SW 1271 (cell line): ENCODE data around the gene PALLD.

Source experiments
- DNase-seq, 2 experiments: peaks; one replicate each; lab custom pipeline; 2025; lab: John Stamatoyannopoulos, UW

The PALLD gene

GRCh38 chr4:168877511-168878491 lies 380.9 kb downstream of the PALLD start:
- no peak for DNase-seq

DNA sequence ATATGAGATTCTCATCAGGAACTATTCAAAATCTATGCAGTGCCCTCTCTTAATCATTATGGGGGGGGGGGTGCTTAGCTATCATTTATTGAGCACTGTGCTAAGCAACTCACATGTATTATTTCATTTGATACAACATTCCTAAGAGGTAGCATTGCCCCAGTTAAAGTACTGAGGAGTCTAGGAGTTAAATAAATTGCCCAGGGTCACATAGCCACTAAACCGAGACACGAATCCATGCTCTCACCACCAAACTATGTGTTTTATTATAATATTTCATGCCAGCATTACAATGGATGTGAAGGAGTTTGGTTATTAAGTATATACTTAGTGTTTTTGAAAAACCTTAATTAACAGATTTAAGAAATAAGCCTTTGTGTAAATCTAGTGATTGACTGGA lies 381.8 kb downstream of the PALLD start:
- no peak for DNase-seq

- no peak for DNase-seq
Observed at GRCh38 chr4:168879188-168879587, 382.3 kb downstream of the PALLD start.

GRCh38 chr4:168880072-168880675 lies 383.3 kb downstream of the PALLD start:
- DNase-seq = no peak

- DNase-seq = no peak
Observed at GRCh38 chr4:168880811-168881595, 384.2 kb downstream of the PALLD start.

- DNase-seq = no peak
Observed at GRCh38 chr4:168881781-168882420, 385.0 kb downstream of the PALLD start.

DNA sequence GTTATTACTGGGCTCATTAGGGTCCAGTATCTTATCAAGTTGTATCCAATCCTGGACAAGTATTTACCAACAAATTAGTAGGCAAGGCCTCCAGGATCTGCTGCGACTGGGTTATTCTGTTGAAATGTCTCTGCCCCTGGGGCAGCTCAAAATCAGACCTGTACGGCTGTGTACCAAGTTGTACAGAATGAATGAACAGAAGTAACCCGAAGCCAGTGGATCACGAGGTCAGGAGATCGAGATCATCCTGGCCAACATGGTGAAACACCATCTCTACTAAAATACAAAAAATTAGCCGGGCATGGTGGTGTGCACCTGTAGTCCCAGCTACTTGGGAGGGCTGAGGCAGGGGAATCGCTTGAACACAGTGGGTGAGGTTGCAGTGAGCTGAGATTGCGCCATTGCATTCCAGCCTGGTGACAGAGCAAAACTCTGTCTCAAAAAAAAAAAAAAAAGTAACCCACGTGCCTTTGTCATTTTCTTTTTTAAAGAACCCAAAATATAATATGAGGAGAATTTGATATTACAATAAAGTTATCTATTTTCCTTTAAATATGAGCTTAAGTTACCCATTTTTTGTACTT lies 385.9 kb downstream of the PALLD start:
- DNase-seq = no peak

- no peak for DNase-seq
Observed at GRCh38 chr4:168883513-168883912, 386.7 kb downstream of the PALLD start.

- DNase-seq = no peak
Observed at GRCh38 chr4:168884251-168885124, 387.6 kb downstream of the PALLD start.

GRCh38 chr4:168885400-168885799 lies 388.5 kb downstream of the PALLD start:
- DNase-seq = no peak

GRCh38 chr4:168886351-168886750 lies 389.5 kb downstream of the PALLD start:
- no peak for DNase-seq

DNA sequence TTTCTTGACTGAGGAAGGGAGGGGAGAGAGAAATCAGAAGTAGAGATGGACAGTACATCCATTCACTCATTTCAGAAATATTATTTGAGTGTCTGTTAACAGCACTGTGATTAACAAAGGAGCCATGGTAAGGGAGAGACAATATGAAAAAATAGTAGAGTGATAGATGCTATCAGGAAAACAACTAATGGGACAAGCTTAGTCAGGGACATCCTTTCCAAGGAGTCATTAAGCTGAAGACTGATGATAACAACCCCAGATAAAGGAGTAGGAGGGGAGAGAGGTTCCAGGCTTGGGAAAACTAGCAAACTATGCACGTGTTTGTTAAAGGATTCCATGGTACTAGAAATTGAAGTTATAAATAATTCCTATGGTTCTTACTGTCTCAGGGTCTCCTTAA lies 391.0 kb downstream of the PALLD start:
- DNase-seq = no peak

DNA sequence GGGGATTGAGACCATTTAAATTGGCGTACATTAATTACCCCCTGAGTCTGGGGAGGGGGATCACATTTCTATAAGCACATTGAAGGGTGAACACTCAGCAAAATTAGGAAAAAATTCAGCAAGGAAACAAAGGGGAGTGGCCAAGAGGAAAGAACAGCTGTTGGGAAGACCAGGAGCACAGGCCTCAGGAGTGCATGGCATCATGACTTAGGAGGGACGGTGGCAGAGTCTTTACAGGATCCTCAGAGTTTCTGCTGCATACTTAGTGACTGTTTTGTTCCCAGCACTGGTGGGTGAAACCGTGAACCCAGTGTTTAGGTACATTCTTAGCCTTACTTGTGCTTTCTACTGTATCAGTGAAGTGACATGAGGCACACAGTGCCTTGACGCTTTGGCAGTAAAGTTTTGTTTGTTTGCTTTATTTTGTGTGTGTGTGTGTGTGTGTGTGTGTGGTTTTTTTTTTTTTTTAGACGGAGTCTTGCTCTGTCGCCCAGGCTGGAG lies 391.9 kb downstream of the PALLD start:
- no peak for DNase-seq

DNA sequence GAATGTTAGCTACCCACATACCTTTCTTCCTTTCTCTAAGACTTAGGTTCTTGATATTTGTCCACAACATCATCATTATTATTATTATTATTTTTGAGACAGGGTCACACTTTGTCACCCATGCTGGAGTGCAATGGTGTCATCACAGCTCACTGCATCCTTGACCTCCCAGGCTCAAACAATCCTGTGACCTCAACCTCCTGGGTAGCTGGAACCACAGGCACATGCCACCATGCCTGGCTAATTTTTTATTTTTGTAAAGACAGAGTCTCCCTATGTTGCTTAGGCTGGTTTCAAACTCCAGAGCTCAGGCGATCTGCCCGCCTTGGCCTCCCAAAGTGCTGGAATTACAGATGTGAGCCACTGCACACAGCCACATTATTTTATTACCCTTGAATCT lies 394.2 kb downstream of the PALLD start:
- DNase-seq = no peak

- DNase-seq = no peak
Observed at GRCh38 chr4:168891688-168892087, 394.8 kb downstream of the PALLD start.

DNA sequence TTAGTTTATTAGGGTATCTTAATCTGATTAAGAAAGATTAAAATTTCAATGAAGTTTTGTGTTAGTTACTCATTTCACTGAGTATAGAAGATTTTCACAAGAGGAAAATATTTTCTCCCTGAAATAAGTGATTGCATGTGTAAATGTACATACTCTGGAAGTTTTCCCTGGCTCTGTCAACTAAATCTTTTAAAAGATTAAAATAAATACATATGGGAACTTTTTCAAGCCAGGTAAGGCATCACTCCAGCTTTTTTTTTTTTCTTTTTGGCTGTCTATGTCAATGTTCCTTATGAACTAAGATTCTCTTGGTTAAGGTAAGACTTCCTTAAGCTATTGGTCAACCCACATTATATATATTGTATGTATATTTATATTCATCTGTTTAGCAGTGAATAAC lies 395.6 kb downstream of the PALLD start:
- DNase-seq = no peak

DNA sequence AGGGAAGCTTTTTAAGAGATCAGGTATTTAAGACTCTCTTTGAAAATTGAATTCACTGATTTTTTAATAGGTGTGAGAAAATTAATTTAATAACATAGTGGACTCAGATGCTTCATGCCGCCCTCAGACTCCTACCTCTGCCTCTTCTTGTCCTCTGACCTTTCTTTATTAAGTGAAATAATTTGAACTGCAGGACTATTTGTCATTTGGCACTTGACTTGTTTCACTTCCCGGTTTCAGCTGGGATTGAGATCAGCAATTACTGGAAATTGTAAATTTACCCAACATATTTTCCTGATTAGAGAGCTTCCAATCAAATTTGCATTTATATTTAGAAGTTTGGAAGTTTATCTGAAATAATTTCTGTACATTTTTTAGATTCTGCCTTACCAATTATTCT lies 396.4 kb downstream of the PALLD start:
- no peak for DNase-seq

GRCh38 chr4:168893807-168894206 lies 397.0 kb downstream of the PALLD start:
- DNase-seq = no peak

DNA sequence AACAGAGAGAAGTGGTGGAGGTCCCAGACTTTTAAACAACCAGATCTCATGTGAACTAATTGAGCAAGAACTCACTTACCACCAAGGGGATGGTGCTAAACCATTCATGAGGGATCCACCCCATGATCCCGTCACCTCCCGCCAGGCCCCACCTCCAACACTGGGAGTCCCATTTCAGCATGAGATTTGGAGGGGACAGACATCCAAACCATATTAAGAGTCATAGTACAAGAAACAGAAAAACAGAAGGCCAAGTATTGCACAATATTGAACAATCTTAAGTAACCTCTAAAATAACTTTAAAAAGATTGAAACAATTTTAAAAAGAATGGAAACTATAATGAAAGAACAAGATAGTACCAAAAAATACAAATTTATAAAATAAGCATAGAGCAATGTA lies 403.2 kb downstream of the PALLD start:
- DNase-seq = no peak

- no peak for DNase-seq
Observed at GRCh38 chr4:168907119-168907698, 410.4 kb downstream of the PALLD start.
